ENCODE results near the gene GSE1. TPM values are rescaled to one million over a fixed set of nuclear protein-coding genes. Genes with fewer than 3 reads are reported as not detected.

The GSE1 gene
- total and polyA plus RNA-seq, 8 donors, result 84.8 to 148 (median 112) TPM

- Histone ChIP-seq H3K36me3 (peaks cover 0 to 19% of the 10 kb centered on the region in 2 donors), H3K27ac (no peak overlapping the region), H3K4me1 (peaks cover 9 to 73% of the 10 kb centered on the region in 2 donors), H3K4me3 (no peak overlapping the region), H3K9me3 (no peaks in the 10 kb centered on the region), H3K27me3 (no peaks in the 10 kb centered on the region)
- ATAC-seq (peak; percentile 13), DNase-seq (no peak)
- no peak for TF ChIP-seq CTCF (IDR thresholded peaks at IDR 0.05)
- intact Hi-C loops (cut with DNase I), result no loop called here
Measured at GRCh38 chr16:85621698-85622428, 8.7 kb downstream of the GSE1 start.

GRCh38 chr16:85622683-85623082 lies 9.6 kb downstream of the GSE1 start:
- H3K4me1 ChIP-seq, result peaks cover 2 to 71% of the 10 kb centered on the region in 2 donors
- no peak for TF ChIP-seq CTCF (IDR thresholded peaks at IDR 0.05)
- no peak overlapping the region for H3K27ac ChIP-seq
- H3K9me3 ChIP-seq, result no peaks in the 10 kb centered on the region
- H3K36me3 ChIP-seq, result peaks cover 0 to 19% of the 10 kb centered on the region in 2 donors
- DNase-seq (no peak), ATAC-seq (no peak)
- intact Hi-C loops (cut with DNase I), result no loop called here
- H3K27me3 ChIP-seq, result no peaks in the 10 kb centered on the region
- H3K4me3 ChIP-seq, result no peak overlapping the region

GRCh38 chr16:85623250-85623649 lies 10.1 kb downstream of the GSE1 start:
- Histone ChIP-seq H3K9me3 (no peaks in the 10 kb centered on the region), H3K27ac (no peak overlapping the region), H3K4me1 (peaks cover 0 to 71% of the 10 kb centered on the region in 2 donors), H3K36me3 (peaks cover 0 to 19% of the 10 kb centered on the region in 2 donors), H3K4me3 (no peak overlapping the region), H3K27me3 (no peaks in the 10 kb centered on the region)
- no peak for DNase-seq
- TF ChIP-seq CTCF (IDR thresholded peaks at IDR 0.05), result no peak
- intact Hi-C loops (cut with DNase I), result no loop called here
- no peak for ATAC-seq

GRCh38 chr16:85623997-85624601 lies 11.0 kb downstream of the GSE1 start:
- DNase-seq (no peak), ATAC-seq (no peak)
- H3K27ac ChIP-seq, result no peak overlapping the region
- H3K9me3 ChIP-seq, result peaks cover 0 to under 1% of the 10 kb centered on the region in 2 donors
- no peaks in the 10 kb centered on the region for H3K27me3 ChIP-seq
- H3K4me1 ChIP-seq, result peaks cover 0 to 68% of the 10 kb centered on the region in 2 donors
- intact Hi-C loops (cut with DNase I), result no loop called here
- peaks cover 0 to 19% of the 10 kb centered on the region in 2 donors for H3K36me3 ChIP-seq
- no peak overlapping the region for H3K4me3 ChIP-seq
- TF ChIP-seq CTCF (IDR thresholded peaks at IDR 0.05), result no peak

- DNase-seq, result no peak
- H3K27ac ChIP-seq, result no peak overlapping the region
- H3K27me3 ChIP-seq, result no peaks in the 10 kb centered on the region
- no peak for TF ChIP-seq CTCF (IDR thresholded peaks at IDR 0.05)
- peaks cover 0 to 66% of the 10 kb centered on the region in 2 donors for H3K4me1 ChIP-seq
- H3K9me3 ChIP-seq, result peaks cover 0 to 6% of the 10 kb centered on the region in 2 donors
- no peak overlapping the region for H3K4me3 ChIP-seq
- intact Hi-C loops (cut with DNase I), result no loop called here
- peaks cover 0 to 19% of the 10 kb centered on the region in 2 donors for H3K36me3 ChIP-seq
- no peak for ATAC-seq
Measured at GRCh38 chr16:85624646-85625045, 11.5 kb downstream of the GSE1 start.

Data from left lung (tissue), 10 donors.